IMR-90 (cell line): ENCODE results near the gene PTBP1. TPM values are rescaled to one million over a fixed set of nuclear protein-coding genes. Genes with fewer than 3 reads are reported as not detected.

Source experiments
- ATAC-seq: fragments of 200-7000 bp; cut with Tn5 transposase; 2 replicates; pipeline ENCODE4 v1.9.1; 2020; ENCODE audit warnings: low read depth, mild to moderate bottlenecking, moderate library complexity
- BruUV-seq: library from RNA; stranded (reverse); fragments of 400-500 nt; replicated peaks from 2 replicates; lab custom pipeline; 2021; lab: Mats Ljungman, UMichigan
- CTCF ChIA-PET: fragments of 300-600 bp; formaldehyde crosslinking; extraction: SDS; loops from one replicate; lab custom pipeline; 2021; ENCODE audit warnings: antibody characterized with exemption; lab: Yijun Ruan, JAX
- POLR2A ChIA-PET: fragments of 300-600 bp; sonication (Branson Sonifier 250); formaldehyde crosslinking; loops from one replicate; lab custom pipeline; 2022; ENCODE audit warnings: antibody characterized with exemption; ENCODE audit not compliant: unreplicated experiment; lab: Charles Lee
- DNase-seq: peaks from one replicate; pipeline ENCODE4 v3.0.0; 2013
- H2AFZ ChIP-seq: replicated peaks from 2 replicates; pipeline ENCODE3; 2013; ENCODE audit warnings: low read length, mild to moderate bottlenecking; ENCODE audit not compliant: poor library complexity
- H2AK5ac ChIP-seq: 2 replicates; pipeline ENCODE4 v1.6.1; 2013; ENCODE audit warnings: low read depth, low read length, inconsistent platforms
- H2AK9ac ChIP-seq: replicated peaks from 2 replicates; pipeline ENCODE3; 2013; ENCODE audit warnings: mild to moderate bottlenecking, low read depth, low read length, moderate library complexity; ENCODE audit not compliant: poor library complexity
- H2BK120ac ChIP-seq: 2 replicates; pipeline ENCODE4 v1.6.1; 2013; ENCODE audit warnings: low read depth, low read length, inconsistent platforms
- H2BK15ac ChIP-seq: 3 replicates; pipeline ENCODE4 v1.6.1; 2013; ENCODE audit warnings: low read depth, low read length, inconsistent platforms
- H2BK20ac ChIP-seq: 2 replicates; pipeline ENCODE4 v1.6.1; 2013; ENCODE audit warnings: low read depth, mild to moderate bottlenecking, inconsistent platforms, low read length, moderate library complexity
- H2BK5ac ChIP-seq: 2 replicates; pipeline ENCODE4 v1.6.1; 2013; ENCODE audit warnings: mild to moderate bottlenecking, low read depth, low read length, inconsistent platforms; ENCODE audit not compliant: poor library complexity, severe bottlenecking
- H3K14ac ChIP-seq: replicated peaks from 2 replicates; pipeline ENCODE4 v1.6.1; 2013; ENCODE audit warnings: low read depth, low read length, inconsistent platforms
- H3K18ac ChIP-seq: 2 replicates; pipeline ENCODE4 v1.6.1; 2013; ENCODE audit warnings: low read depth, low read length, control low read depth
- H3K23ac ChIP-seq: 2 replicates; pipeline ENCODE4 v1.6.1; 2013; ENCODE audit warnings: low read depth, low read length, inconsistent platforms
- H3K27ac ChIP-seq: 2 replicates; pipeline ENCODE4 v1.5.1; 2013; ENCODE audit warnings: mild to moderate bottlenecking, control low read depth, low read length; ENCODE audit not compliant: insufficient read depth
- H3K27me3 ChIP-seq: 2 replicates; pipeline ENCODE4 v1.6.1; 2013; ENCODE audit warnings: low read length; ENCODE audit not compliant: control insufficient read depth, insufficient read depth
- H3K36me3 ChIP-seq: 2 replicates; pipeline ENCODE4 v1.6.1; 2013; ENCODE audit warnings: low read length, mixed read lengths; ENCODE audit not compliant: control insufficient read depth, insufficient read depth
- H3K4ac ChIP-seq: 2 replicates; pipeline ENCODE4 v1.6.1; 2013; ENCODE audit warnings: low read depth, low read length, inconsistent platforms
- H3K4me1 ChIP-seq: 2 replicates; pipeline ENCODE4 v1.6.1; 2013; ENCODE audit warnings: low read length, mixed read lengths; ENCODE audit not compliant: control insufficient read depth, insufficient read depth
- H3K4me2 ChIP-seq: 2 replicates; pipeline ENCODE4 v1.6.1; 2013; ENCODE audit warnings: low read depth, mild to moderate bottlenecking, control low read depth, low read length, moderate library complexity
- H3K4me3 ChIP-seq: 2 replicates; pipeline ENCODE4 v1.5.1; 2013; ENCODE audit warnings: low read depth, mild to moderate bottlenecking, control low read depth, low read length, moderate library complexity; ENCODE audit not compliant: insufficient read depth
- H3K56ac ChIP-seq: 2 replicates; pipeline ENCODE4 v1.6.1; 2013; ENCODE audit warnings: low read length, inconsistent platforms; ENCODE audit not compliant: insufficient read depth; ENCODE audit errors: extremely low read depth
- H3K79me1 ChIP-seq, 2 experiments: 2 replicates each; pipeline ENCODE4 v1.6.1; 2013; ENCODE audit warnings: low read length in 2 of 2, inconsistent platforms in 1 of 2, low read depth in 1 of 2
- H3K9ac ChIP-seq: 2 replicates; pipeline ENCODE4 v1.6.1; 2013; ENCODE audit warnings: low read depth, low read length, control low read depth
- H3K9me1 ChIP-seq: 2 replicates; pipeline ENCODE4 v1.6.1; 2013; ENCODE audit warnings: low read length, inconsistent platforms; ENCODE audit not compliant: insufficient read depth
- H3K9me3 ChIP-seq: 2 replicates; pipeline ENCODE4 v1.6.1; 2013; ENCODE audit warnings: low read length; ENCODE audit not compliant: control insufficient read depth, insufficient read depth
- H4K20me1 ChIP-seq: 2 replicates; pipeline ENCODE4 v1.6.1; 2013; ENCODE audit warnings: low read length, inconsistent platforms; ENCODE audit not compliant: insufficient read depth
- H4K5ac ChIP-seq: 2 replicates; pipeline ENCODE4 v1.6.1; 2013; ENCODE audit warnings: mild to moderate bottlenecking, low read depth, low read length, control low read depth
- H4K8ac ChIP-seq, 2 experiments: 2 replicates each; pipeline ENCODE4 v1.6.1; 2013; ENCODE audit warnings: low read depth in 2 of 2, low read length in 2 of 2, control low read depth in 1 of 2, inconsistent platforms in 1 of 2
- H4K91ac ChIP-seq: 2 replicates; pipeline ENCODE4 v1.6.1; 2013; ENCODE audit warnings: low read depth, low read length, inconsistent platforms; ENCODE audit not compliant: insufficient read depth
- MAFK ChIP-seq: IDR thresholded peaks from 2 replicates; pipeline ENCODE4 v1.6.1; 2012; ENCODE audit warnings: low read depth, low read length, improper control_type of control experiment
- POLR2A ChIP-seq: IDR thresholded peaks from 2 replicates; pipeline ENCODE4 v1.6.1; 2012; ENCODE audit warnings: mild to moderate bottlenecking, low read depth, low read length
- WGBS, 2 experiments: methylation state at CpG; one replicate each; pipeline versions ENCODE4 v1.1.5 to v1.1.7; 2013; ENCODE audit warnings: missing lambda C conversion rate in 2 of 2; ENCODE audit not compliant: insufficient read length in 1 of 2; ENCODE audit errors: extremely low coverage in 2 of 2; 5-methylcytosine and 5-hydroxymethylcytosine counted together
- dilution Hi-C: fragments of 300-500 bp; cut with HindIII; formaldehyde crosslinking; loops from one replicate; pipeline ENCODE4 v1.14.3; 2018; ENCODE audit warnings: low sequenced_read_pairs; ENCODE audit not compliant: unreplicated experiment
- in situ Hi-C: fragments of 300-500 bp; cut with MboI; formaldehyde crosslinking; loops from 3 replicates; pipeline ENCODE4 v1.14.3; 2019; ENCODE audit warnings: low sequenced_read_pairs, inconsistent platforms, mixed read lengths
- intact Hi-C: fragments of 100-400 bp; cut with micrococcal nuclease; formaldehyde crosslinking; loops from 2 replicates; pipeline ENCODE4 v1.10.0; 2022
- polyA plus RNA-seq, 3 experiments: library from polyadenylated mRNA; depleted of rRNA; stranded (reverse); fragments of >200 nt; gene quantifications; 2 replicates each; pipeline ENCODE4 v1.2.3, GENCODE V29; 2012; ENCODE audit warnings: low replicate concordance in 1 of 3
- total RNA-seq: library from RNA; depleted of rRNA; stranded (reverse); fragments of >200 nt; gene quantifications from 2 replicates; pipeline ENCODE4 v1.2.3, GENCODE V29; 2012
- TF ChIP-seq, protein P1 (sequence below): fragments of 150-350 bp; IDR thresholded peaks from 2 replicates; pipeline ENCODE4 v1.6.1; 2017; ENCODE audit warnings: mild to moderate bottlenecking, antibody characterized with exemption, low read length, low read depth

PTBP1 gene
- total and polyA plus RNA-seq, 2 of the 4 experiments (the other 2 are of a cell fraction) = 146 to 269 TPM

DNA sequence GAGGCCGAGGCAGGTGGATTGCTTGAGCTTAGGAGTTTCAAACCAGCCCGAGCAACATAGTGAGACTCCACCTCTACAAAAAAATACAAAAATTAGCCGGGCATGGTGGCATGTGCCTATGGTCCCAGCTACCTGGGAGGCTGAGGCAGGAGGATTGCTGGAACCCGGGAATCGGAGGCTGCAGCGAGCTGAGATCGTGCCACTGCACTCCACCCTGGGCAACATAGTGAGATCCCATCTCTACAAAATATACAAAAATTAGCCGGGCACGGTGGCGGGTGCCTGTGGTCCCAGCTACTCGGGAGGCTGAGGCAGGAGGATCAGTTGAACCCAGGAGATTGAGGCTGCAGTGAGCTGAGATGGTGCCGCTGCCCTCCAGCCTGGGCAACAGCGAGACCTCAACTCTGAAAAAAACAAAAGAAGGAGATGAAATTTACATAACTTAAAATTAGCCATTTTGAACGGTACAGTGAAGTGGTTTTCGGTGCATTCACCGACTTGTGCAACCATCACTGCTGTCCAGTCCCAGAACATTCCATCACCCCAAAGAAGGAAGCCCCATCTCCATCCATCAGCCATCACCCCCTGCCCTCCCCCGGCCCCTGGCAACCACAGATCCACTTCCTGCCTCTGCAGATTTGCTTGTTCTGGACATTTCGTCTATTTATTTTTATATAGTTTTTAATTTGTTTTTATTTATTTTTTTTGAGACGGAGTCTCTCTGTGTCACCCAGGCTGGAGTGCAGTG lies 28.8 kb downstream of the PTBP1 start (continued):
- TF ChIP-seq, protein P1, sequence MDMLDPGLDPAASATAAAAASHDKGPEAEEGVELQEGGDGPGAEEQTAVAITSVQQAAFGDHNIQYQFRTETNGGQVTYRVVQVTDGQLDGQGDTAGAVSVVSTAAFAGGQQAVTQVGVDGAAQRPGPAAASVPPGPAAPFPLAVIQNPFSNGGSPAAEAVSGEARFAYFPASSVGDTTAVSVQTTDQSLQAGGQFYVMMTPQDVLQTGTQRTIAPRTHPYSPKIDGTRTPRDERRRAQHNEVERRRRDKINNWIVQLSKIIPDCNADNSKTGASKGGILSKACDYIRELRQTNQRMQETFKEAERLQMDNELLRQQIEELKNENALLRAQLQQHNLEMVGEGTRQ = no peak

DNA sequence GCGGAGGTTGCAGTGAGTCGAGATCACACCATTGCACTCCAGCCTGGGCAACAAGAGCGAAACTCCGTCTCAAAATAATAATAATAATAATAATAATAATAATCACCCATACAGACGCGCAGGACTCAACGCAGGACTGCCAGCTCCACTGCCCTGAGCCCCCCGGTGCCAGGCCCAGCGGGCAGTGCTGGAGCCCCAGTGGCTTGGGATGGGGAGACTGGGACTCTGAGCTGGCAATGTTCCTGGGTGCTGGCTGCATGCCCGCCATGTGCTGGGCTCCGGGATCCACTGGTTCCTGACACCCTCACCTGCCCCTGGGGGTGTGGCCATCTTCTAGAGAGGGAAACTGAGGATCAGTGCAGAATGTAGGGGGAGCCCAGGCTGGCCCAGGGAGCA lies 30.1 kb downstream of the PTBP1 start:
- intact Hi-C loops = no loop called here
- in situ Hi-C loops = no loop called here
- dilution Hi-C loops = no loop called here
- Histone ChIP-seq H3K4me2 (no peak overlapping the region), H3K56ac (no peak overlapping the region), H3K4me3 (no peak overlapping the region), H3K4me1 (peaks cover 3% of the 10 kb centered on the region; the same call in 1 of the 2 replicates), H2BK5ac (no peak overlapping the region), H3K14ac (no peak overlapping the region), H3K9me1 (no peaks in the 10 kb centered on the region), H2AK5ac (no peak overlapping the region), H3K4ac (no peak overlapping the region), H3K27ac (no peak overlapping the region), H2AFZ (no peak overlapping the region), H2BK20ac (no peak overlapping the region), H3K18ac (no peak overlapping the region), H4K5ac (no peak overlapping the region), H3K9me3 (no peaks in the 10 kb centered on the region), H4K91ac (no peak overlapping the region), H3K36me3 (no peaks in the 10 kb centered on the region), H2AK9ac (no peak overlapping the region), H3K27me3 (peaks cover 2% of the 10 kb centered on the region; the same call in 1 of the 2 replicates), H2BK15ac (no peak overlapping the region), H2BK120ac (no peak overlapping the region), H3K23ac (no peak overlapping the region), H3K79me1 (no peaks in the 10 kb centered on the region), H4K8ac (no peak overlapping the region), H3K9ac (no peak overlapping the region), H4K20me1 (no peaks in the 10 kb centered on the region)
- BruUV-seq = no TSS peak
- TF ChIP-seq MAFK (no peak), POLR2A (no peak)
- DNase-seq = no peak
- ChIA-PET CTCF (no interaction called here), POLR2A (no interaction called here)
- no CpG with 5 or more reads among the region's 11 CpGs for WGBS, 2 experiments
- no peak for ATAC-seq
